ENCODE measurements around the gene SH3GL2.

SH3GL2 gene

DNA sequence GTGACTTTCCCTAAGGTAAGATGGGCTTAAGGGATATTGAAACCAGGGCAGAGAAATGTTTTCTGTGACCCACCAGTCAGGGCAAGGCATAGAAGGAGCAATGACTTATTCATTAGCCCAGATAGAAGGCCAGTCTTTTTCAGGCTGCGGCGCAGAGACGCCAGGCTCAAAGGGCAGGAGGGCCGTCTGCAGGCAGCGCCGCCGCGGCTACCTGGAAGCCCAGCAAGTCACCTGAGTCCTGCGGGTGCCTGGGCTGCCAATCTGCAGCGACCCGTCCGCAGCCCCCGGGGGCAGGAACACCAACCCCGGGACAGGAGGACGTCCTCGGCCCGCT, 322 bp upstream of the SH3GL2 start:
- no peak for TF ChIP-seq POLR2A (IDR thresholded peaks at IDR 0.05; ENCODE audit: low read depth, low read length)
- no peak for TF ChIP-seq TAF1 (IDR thresholded peaks at IDR 0.05; ENCODE audit: borderline replicate concordance, low read depth, low read length)
- no peak for TF ChIP-seq POLR2AphosphoS5 (IDR thresholded peaks at IDR 0.05; ENCODE audit: low read depth, low read length)
- no peak for DNase-seq (ENCODE audit: insufficient read length)
- FAIRE-seq = no peak

DNA sequence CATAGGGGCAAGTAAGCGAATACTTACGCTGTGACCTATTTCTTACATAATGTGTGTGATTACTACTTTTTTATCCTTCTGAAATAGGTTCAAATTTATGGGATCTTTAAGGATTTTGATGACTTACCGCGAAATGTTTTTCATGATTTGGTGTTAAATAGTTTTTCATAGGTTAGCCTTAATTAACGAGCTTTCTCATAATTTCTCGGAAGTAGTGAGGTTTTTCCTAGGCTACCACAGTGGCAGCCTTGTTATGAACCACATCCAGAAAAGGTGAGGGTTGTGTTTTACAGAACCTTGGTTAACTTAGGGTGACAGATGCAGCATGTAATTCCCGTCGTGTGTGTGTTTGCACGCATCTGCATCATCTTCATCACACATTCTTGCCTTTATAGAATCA, 1.3 kb downstream of the SH3GL2 start:
- FAIRE-seq (no peak), DNase-seq (ENCODE audit: insufficient read length) (no peak)
- no peak for TF ChIP-seq POLR2AphosphoS5 (IDR thresholded peaks at IDR 0.05; ENCODE audit: low read depth, low read length)
- no peak for TF ChIP-seq TAF1 (IDR thresholded peaks at IDR 0.05; ENCODE audit: borderline replicate concordance, low read depth, low read length)
- no peak for TF ChIP-seq POLR2A (IDR thresholded peaks at IDR 0.05; ENCODE audit: low read depth, low read length)

- no peak for DNase-seq (ENCODE audit: insufficient read length)
- TF ChIP-seq POLR2A (IDR thresholded peaks at IDR 0.05; ENCODE audit: low read depth, low read length) (no peak), POLR2AphosphoS5 (IDR thresholded peaks at IDR 0.05; ENCODE audit: low read depth, low read length) (no peak), TAF1 (IDR thresholded peaks at IDR 0.05; ENCODE audit: borderline replicate concordance, low read depth, low read length) (no peak)
- no peak for FAIRE-seq
These were observed 8.2 kb downstream of the SH3GL2 start for GRCh38 chr9:17587113-17587512.

- DNase-seq (ENCODE audit: insufficient read length) = no peak
- FAIRE-seq = no peak
These were observed 9.5 kb downstream of the SH3GL2 start for GRCh38 chr9:17588395-17588794.

GRCh38 chr9:17588941-17589340, 10.1 kb downstream of the SH3GL2 start:
- DNase-seq (ENCODE audit: insufficient read length) (no peak), FAIRE-seq (no peak)
- TF ChIP-seq POLR2A (IDR thresholded peaks at IDR 0.05; ENCODE audit: low read depth, low read length) = no peak
- no peak for TF ChIP-seq POLR2AphosphoS5 (IDR thresholded peaks at IDR 0.05; ENCODE audit: low read depth, low read length)
- no peak for TF ChIP-seq TAF1 (IDR thresholded peaks at IDR 0.05; ENCODE audit: borderline replicate concordance, low read depth, low read length)

More at GRCh38 chr9:17588395-17588794, 9.5 kb downstream of the SH3GL2 start:
- no peak for TF ChIP-seq POLR2AphosphoS5 (IDR thresholded peaks at IDR 0.05; ENCODE audit: low read depth, low read length)

GRCh38 chr9:17589771-17590170, 10.9 kb downstream of the SH3GL2 start:
- FAIRE-seq (no peak), DNase-seq (ENCODE audit: insufficient read length) (no peak)
- TF ChIP-seq POLR2A (IDR thresholded peaks at IDR 0.05; ENCODE audit: low read depth, low read length) (no peak), TAF1 (IDR thresholded peaks at IDR 0.05; ENCODE audit: borderline replicate concordance, low read depth, low read length) (no peak), POLR2AphosphoS5 (IDR thresholded peaks at IDR 0.05; ENCODE audit: low read depth, low read length) (no peak)

GRCh38 chr9:17594961-17595360, 16.1 kb downstream of the SH3GL2 start:
- no peak for FAIRE-seq
- TF ChIP-seq POLR2A (IDR thresholded peaks at IDR 0.05; ENCODE audit: low read depth, low read length) (no peak), TAF1 (IDR thresholded peaks at IDR 0.05; ENCODE audit: borderline replicate concordance, low read depth, low read length) (no peak), POLR2AphosphoS5 (IDR thresholded peaks at IDR 0.05; ENCODE audit: low read depth, low read length) (no peak)
- DNase-seq (ENCODE audit: insufficient read length) = no peak

GRCh38 chr9:17597977-17598376, 19.1 kb downstream of the SH3GL2 start:
- no peak for TF ChIP-seq POLR2AphosphoS5 (IDR thresholded peaks at IDR 0.05; ENCODE audit: low read depth, low read length)
- no peak for TF ChIP-seq TAF1 (IDR thresholded peaks at IDR 0.05; ENCODE audit: borderline replicate concordance, low read depth, low read length)
- no peak for TF ChIP-seq POLR2A (IDR thresholded peaks at IDR 0.05; ENCODE audit: low read depth, low read length)
- DNase-seq (ENCODE audit: insufficient read length) = no peak
- FAIRE-seq = no peak

- DNase-seq (ENCODE audit: insufficient read length) (no peak), FAIRE-seq (no peak)
- TF ChIP-seq TAF1 (IDR thresholded peaks at IDR 0.05; ENCODE audit: borderline replicate concordance, low read depth, low read length) (no peak), POLR2A (IDR thresholded peaks at IDR 0.05; ENCODE audit: low read depth, low read length) (no peak), POLR2AphosphoS5 (IDR thresholded peaks at IDR 0.05; ENCODE audit: low read depth, low read length) (no peak)
These were observed 22.2 kb downstream of the SH3GL2 start for GRCh38 chr9:17600962-17601593.

DNA sequence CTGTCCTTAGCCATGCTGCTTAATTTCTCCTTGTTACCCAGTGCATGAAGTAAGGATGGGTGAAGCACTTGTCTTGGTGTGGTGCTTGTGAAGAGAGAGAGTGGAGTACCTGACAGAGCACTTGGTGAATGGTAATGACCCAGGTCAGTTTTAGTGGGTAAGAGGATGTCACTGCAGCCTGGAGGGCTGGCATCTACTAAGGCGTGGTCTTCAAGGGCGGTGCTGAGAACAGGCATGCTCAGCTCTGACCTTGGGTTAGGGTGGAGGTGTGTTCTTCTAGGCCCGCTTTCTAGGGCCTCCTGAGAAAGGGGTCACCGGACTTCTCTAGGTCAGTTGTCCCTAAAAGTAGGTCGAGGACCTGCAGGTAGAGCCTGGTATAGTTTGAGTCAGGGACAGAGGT, 25.7 kb downstream of the SH3GL2 start:
- no peak for DNase-seq (ENCODE audit: insufficient read length)
- no peak for FAIRE-seq
- TF ChIP-seq TAF1 (IDR thresholded peaks at IDR 0.05; ENCODE audit: borderline replicate concordance, low read depth, low read length) (no peak), POLR2A (IDR thresholded peaks at IDR 0.05; ENCODE audit: low read depth, low read length) (no peak)

DNA sequence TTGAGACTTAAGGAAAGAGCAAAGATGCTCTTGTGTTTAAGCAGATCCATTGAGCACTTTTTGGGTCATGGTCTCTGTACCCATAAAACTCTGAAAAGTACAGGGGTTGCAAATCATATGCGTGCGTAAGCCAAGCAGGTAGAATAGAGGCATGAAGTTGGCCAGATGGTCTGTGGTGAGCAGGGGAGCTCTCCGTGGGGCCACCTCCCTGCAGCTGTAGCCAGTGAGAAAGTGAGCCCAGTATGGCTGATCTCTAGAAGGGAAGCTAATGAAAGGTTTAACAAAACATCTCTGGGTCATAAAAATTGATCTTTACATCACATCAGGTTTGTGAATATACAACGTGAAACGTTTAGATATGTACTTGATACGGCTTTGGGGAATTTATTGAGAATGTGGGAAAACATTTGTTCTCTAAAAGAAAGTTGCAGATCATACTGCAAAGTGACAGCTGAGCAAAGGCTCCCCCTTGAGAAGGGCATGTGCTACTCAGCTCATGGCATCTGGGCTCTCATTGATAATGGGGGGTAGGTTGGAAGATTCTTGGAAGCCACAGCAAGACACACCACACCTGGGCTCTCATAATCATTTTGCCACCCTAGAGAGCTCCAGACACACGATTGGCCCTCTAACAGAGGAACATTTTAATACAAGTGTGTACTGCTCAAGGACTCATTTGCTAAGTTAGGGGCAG, 30.6 kb downstream of the SH3GL2 start:
- FAIRE-seq (no peak), DNase-seq (ENCODE audit: insufficient read length) (no peak)
- TF ChIP-seq POLR2AphosphoS5 (IDR thresholded peaks at IDR 0.05; ENCODE audit: low read depth, low read length) (no peak), TAF1 (IDR thresholded peaks at IDR 0.05; ENCODE audit: borderline replicate concordance, low read depth, low read length) (no peak), POLR2A (IDR thresholded peaks at IDR 0.05; ENCODE audit: low read depth, low read length) (no peak)

GRCh38 chr9:17611342-17611741, 32.5 kb downstream of the SH3GL2 start:
- DNase-seq (ENCODE audit: insufficient read length) (no peak), FAIRE-seq (no peak)
- no peak for TF ChIP-seq POLR2A (IDR thresholded peaks at IDR 0.05; ENCODE audit: low read depth, low read length)
- no peak for TF ChIP-seq TAF1 (IDR thresholded peaks at IDR 0.05; ENCODE audit: borderline replicate concordance, low read depth, low read length)
- no peak for TF ChIP-seq POLR2AphosphoS5 (IDR thresholded peaks at IDR 0.05; ENCODE audit: low read depth, low read length)
